GM19239 (cell line): ENCODE results near the gene MYO6.

Experiments
- DNase-seq: peaks from one replicate; pipeline ENCODE4 v3.0.0; 2011; ENCODE audit warnings: low spot score; ENCODE audit not compliant: insufficient read length
- FAIRE-seq: peaks from 2 replicates; lab custom pipeline; 2011; peaks lifted over from hg19 to GRCh38; lab: Jason Lieb, UNC

The MYO6 gene

DNA sequence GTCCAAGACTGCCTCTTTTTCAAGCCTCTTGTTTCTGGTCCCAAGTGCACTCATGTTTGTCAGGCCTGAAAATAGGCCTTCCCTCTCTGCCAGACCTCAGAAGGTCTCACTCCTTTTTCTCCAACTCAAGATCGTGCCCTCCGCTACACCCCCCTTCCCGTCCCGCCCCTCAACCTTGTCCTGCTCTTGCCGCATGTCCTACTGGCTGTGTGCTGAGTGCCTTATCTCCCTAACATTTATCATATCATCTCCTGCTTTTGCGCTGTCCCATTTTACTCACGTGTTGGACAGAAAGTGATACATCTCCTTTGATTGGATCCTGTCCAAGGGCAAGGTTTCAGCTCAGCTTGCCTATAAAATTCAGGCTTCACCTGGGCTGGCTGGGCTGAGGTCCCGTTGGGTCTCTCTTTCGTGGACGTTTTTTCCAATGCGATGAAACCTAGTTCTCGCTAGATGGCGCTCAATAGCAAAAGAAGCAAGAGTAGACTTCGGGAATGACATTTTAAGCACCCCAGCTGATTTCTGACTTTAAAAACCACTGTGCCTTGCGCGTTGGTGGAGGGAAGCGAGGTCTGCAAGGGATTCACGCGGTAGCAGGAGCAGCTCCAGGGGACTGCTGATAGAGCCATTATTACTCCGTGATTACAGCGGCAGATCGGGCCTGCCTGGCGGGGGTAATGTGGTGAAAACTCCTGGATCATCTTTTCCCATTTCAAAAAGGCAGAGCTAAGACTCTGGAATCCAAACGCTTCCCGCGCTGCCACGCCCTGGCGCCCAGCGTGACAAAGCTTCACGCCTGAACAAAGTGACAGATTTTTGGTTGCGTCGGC lies 185.8 kb downstream of the MYO6 start:
- DNase-seq (peak; percentile 43), FAIRE-seq (peak; percentile 96)

DNA sequence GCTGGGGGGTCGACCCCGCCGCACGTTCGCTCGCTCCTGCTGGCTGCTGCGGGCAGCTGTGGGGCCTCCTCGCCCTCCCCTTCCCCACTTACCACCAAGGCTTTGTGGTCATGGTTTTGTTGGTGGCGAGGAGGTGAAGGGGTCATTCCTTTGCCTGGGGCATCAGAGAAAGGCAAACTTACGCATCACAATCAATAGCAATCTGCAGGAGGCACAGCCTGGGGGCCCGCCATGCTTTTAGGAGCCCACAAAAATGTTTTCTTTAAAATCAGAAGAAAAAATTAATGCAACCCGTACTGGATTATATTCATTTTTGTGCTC lies 186.4 kb downstream of the MYO6 start:
- no peak for DNase-seq
- FAIRE-seq: no peak

DNA sequence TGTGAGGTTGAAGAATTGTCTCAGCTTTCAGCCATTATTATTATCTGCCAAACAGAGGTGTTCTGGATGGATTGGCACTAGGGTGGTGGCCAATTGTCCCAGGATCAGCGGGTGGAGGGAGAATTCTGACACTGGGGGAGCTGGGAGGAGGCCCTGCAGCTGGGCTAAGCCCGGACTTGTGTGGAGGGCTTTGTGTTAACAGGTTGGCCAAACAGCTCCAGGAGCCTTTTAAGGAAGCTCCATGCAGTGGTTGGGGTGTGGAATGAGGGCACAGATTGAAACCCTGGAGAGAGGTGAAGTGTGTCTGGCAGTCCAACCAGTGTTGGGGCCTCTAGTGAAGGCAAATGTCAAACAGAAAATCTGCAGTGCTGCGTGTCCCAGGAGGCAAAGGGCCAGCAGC lies 187.6 kb downstream of the MYO6 start:
- DNase-seq: no peak
- FAIRE-seq: no peak

- no peak for FAIRE-seq
- DNase-seq: no peak
These were observed 188.8 kb downstream of the MYO6 start for GRCh38 chr6:75937846-75938245.

- no peak for DNase-seq
- no peak for FAIRE-seq
These were observed 191.5 kb downstream of the MYO6 start for GRCh38 chr6:75940564-75940963.

DNA sequence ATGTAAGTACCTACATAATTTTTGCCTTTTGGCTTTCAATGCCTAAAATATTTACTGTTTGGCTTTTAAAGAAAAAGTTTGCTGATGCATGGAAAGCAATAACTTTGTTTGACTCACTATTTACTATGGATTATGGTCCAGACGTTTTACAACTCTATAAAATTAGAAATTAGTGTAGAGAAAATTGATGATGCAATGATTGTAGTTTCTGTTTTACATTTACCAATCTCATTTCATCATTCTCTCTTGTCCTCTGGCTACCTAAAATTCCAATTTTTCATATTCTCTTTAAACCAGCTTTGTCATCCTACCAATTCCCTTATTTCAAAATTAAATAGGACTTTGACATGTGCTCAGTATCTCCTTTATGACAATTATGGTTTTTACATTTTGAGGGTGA lies 192.5 kb downstream of the MYO6 start:
- FAIRE-seq: no peak
- no peak for DNase-seq

DNA sequence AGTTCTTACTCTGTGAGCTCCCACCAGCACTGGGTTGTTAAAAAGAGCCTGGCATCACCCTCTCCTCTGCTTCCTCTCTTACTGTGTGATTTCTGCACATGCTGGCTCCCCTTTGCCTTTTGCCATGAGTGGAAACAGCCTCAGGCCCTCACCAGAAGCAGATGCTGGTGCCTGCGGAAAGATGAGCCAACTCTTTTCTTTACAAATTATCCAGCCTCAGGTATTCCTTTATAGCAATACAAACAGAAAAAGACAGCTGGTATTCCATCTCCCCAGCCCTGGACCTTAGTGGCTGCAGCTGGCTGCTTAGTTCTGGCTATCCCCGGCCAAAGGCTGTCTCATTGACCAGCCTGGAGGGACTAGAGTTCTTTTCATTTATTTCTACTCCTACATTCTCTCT lies 194.3 kb downstream of the MYO6 start:
- DNase-seq (no peak), FAIRE-seq (no peak)

DNA sequence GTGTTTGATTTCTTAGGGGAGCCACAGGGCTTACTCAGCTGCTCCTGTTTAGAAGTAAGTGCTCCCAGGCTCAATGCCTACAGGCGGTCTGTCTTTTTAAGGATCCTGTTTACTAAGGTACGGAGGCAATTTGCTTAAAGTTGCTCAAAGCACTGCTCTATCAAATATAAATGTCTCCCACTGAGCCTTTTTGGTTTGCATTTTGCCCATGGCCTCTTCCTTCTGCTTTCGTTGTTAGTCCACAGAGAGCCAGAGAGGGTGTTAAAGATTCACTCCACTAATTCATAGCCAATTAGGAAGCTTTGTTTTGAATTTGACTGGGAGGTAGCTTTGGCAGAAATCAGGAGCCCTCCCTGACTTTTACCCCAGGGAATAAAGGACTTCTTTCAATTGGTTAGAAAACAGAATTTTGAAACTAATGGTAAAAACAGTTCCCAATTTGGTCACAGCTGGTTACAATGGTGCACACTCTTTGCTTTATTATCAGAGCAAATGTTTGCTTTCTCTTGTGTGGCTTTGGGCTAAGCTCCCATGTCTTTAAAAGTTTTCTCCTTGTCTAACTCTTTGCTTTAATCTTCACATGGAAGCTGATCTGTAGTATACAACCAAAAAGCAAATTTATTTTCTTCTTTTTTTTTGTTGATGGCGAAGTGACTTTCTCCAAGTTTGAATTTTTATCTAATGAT lies 197.2 kb downstream of the MYO6 start:
- peak; percentile 47 for FAIRE-seq
- no peak for DNase-seq

- FAIRE-seq: no peak
- no peak for DNase-seq
These were observed 198.9 kb downstream of the MYO6 start for GRCh38 chr6:75947935-75948334.

DNA sequence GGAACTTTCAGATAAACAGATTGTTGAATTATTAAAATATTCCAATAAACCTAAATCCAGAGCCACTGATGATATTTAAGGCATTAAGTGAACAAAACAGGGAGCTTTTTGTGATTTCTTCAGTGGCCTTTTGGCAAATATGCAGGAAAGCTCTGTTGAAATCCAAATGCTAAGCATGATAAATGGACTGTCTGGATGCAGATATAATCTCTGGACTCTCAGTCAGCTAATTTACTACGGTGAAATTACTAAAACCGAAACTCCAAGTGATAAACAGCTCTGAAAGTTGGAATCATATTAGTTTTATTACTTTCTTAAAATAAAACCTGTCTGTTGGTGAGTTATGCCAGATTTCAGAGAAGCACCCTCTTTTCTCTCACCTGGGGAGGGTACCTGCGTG lies 203.1 kb downstream of the MYO6 start:
- no peak for FAIRE-seq
- no peak for DNase-seq

DNA sequence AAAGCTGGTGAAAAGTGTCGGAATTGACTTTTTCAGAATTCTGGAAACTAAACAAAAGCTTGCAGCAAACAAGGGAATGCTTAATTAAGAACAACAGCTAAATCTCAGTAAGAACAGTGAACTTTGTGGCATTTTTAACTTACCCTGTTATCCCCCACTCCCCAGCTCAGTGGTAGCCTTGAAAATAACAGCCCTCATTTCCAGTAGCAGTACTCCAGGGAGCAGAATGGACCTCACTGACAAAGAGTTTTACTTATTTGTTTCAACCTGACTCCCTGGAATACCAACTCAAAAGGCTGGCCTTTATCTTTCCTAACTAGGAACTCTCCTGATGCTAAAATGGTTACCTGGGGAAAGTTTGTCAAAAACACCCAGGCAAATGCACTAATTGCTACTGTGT lies 214.5 kb downstream of the MYO6 start:
- DNase-seq (no peak), FAIRE-seq (no peak)

GRCh38 chr6:75968143-75968542 lies 219.1 kb downstream of the MYO6 start:
- DNase-seq (no peak), FAIRE-seq (no peak)
